Inflammatory macrophage treated with lipopolysaccharide for 1 hour (primary cell): Measurements from ENCODE around the gene OR10R2.

Experiments
- DNase-seq, 2 donors: peaks; one replicate each; pipeline ENCODE4 v3.0.0-alpha.2; 2020 to 2022

OR10R2 gene, protein sequence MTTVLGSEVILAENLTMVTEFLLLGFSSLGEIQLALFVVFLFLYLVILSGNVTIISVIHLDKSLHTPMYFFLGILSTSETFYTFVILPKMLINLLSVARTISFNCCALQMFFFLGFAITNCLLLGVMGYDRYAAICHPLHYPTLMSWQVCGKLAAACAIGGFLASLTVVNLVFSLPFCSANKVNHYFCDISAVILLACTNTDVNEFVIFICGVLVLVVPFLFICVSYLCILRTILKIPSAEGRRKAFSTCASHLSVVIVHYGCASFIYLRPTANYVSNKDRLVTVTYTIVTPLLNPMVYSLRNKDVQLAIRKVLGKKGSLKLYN

DNA sequence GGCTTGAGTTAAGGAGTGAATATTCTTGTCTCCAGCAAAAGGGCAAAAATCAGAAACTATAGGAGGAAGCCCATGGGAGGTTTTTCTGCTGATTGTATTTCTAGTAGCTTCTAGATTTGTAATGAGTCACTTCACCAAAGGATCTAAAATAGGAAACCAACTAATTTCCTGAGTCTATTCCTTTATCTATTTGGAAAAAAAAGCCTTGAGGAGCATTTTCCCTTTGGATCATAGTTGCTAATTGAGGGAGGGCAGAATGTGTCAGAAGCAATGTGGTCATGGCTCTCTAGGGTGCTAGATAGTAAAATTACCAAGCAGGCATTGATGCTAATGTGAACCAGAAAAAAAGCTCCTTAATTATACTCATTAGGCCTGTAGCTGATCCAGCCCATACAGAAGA lies at the start of gene OR10R2:
Gene OR10R2 (plus strand): TSS at position 301 of the 400 bp plus-strand sequence. CDS start 106 bp downstream, outside the sequence.
- no peak for DNase-seq

DNA sequence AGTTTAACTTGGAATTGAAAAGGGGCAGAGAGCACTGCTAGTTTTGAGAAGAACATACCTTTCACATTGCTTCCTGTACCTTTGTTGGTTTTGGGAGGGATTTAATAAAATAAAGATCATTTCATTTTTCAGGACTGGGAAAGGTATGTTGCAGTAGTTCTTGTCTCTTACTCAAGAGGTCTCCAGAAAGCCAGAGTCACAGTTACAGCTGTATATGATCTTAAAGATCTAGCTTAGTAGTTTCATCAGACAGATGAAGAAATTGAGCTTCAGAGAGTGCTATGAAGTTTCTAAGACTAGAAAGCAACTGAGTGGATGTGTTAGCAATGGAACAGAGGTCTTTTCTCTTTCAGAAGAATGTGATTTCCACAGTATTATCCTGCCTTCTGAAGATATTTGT lies 47.0 kb upstream of the OR10R2 start:
- DNase-seq = peak in 1 of 2 donors; percentile 14

DNA sequence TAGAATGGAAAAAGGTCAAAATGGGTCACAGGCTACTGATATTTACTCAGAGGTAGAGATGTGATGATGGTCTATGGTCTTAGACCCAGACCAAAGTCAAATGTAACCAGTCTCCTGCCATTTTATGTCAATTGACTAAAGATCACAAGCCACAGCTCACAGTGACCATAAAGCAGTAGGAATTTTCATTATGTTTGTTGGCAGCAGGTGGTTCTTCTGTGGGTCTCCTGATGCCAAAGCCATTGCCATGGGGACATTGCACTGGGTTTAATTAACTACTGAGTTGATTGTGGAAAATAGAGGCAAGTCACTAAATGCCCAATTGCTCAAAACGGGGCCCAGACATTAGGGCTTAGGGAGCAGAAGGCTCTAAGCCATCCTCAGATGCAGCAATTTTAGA lies 45.9 kb upstream of the OR10R2 start, which contains the start of gene OR10K2:
Gene OR10K2 (minus strand): TSS at position 101 of the 400 bp plus-strand sequence. CDS start 5,371 bp downstream, outside the sequence.
- no peak for DNase-seq

DNA sequence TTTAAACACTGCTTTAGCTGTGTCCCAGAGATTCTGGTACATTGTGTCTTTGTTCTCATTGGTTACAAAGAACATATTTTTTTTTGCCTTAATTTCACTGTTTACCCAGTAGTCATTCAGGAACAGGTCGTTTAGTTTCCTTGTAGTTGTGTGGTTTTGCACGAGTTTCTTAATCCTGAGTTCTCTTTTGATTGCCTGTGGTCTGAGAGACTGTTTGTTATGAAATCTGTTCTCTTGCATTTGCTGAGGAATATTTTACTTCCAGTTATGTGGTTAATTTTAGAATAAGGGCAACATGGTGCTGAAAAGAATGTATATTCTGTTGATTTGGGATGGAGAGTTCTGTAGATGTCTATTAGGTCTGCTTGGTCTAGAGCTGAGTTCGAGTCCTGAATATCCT lies 41.9 kb upstream of the OR10R2 start:
- DNase-seq = peak; percentile 60 to 64

DNA sequence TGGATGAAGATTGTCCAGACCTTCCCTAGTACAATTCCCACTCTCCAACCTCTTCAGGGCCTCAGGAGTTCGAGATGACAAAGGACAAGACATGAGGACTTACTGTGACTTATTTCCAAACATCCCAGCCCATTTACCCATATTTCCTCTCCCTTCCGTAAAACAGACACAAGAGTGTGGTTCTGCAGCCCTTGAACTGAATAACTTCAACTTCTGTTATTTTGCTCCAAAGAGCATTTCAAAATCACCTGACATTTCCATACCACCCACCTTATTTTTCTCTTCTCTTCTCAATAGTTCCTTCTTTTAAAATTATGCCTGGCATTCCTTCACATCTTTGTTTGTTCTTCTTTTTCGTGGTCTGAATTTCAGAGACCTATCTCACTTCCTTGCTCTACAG lies 37.3 kb upstream of the OR10R2 start:
- peak; percentile 38 to 58 for DNase-seq

DNA sequence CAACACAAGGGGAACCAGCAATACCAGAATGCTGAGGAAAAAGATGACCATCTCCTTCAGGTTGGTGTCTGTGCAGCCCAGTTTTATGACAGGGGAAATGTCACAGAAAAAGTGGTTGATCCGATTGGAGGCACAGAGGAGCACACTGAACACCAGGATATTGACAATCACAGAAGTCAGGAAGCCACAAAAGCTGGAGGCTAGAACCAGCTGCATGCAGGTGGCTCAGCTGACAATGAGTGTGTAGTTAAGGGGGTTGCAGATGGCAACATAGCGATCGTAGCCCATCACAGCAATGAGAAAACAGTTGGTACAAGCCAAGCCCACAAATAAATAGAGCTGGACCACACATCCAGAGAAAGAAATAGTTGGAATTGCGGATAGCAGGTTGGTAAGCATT lies 26.6 kb upstream of the OR10R2 start:
- DNase-seq = no peak

DNA sequence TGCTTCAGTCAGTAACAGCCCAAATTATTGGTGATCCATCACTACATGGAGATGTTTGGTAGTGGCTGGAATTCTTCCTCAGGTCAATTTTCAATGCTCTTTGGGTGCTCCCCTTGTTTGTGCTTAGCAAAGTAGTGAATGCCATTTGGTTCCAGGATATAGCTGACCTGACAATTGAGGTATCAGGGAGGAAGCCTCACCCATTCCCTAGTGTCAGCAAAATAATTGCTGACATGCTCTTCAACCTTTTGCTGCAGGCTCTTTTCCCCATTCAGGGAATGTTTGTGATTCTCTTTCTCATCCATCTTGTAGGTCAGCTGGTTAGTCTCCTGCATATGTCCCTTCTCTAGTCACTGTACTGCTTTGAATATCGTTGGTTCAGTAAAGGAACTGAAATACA lies 17.5 kb upstream of the OR10R2 start:
- DNase-seq = no peak

DNA sequence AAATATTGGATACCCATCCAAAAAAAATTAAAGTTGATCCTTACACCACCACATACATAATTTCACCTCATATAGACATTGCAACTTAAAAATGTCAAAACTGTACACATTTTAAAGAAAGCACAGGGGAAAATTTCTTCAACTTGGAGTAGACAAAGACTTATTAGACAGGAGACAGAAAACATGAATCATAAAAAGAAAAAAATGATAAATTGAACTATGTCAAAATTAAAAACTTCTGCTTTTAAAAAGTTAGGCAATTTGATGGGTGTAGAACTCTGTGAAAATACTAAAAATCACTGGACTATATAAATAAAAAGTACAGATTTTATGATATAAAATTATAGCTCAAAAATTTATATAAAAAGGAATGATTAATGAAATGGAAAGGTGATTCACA lies 14.8 kb upstream of the OR10R2 start:
- peak; percentile 33 to 35 for DNase-seq

DNA sequence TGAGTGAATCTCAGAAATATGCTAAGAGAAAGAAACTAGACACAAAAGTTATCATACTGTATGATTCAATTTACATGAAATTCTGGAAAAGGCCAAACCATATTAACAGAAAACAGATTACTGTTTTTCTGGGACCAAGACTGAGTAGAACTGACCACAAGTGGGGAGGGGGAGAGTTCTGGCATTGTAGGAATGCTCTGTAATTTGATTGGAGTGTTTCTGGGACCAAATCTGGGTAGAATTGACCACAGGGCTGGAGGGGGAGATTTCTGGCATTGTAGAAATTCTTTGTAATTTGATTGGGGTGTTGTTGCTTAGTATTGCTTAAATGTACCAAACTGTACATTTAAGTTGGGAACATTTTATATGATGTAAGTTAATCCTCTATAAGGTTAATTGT lies 13.8 kb upstream of the OR10R2 start:
- no peak for DNase-seq

DNA sequence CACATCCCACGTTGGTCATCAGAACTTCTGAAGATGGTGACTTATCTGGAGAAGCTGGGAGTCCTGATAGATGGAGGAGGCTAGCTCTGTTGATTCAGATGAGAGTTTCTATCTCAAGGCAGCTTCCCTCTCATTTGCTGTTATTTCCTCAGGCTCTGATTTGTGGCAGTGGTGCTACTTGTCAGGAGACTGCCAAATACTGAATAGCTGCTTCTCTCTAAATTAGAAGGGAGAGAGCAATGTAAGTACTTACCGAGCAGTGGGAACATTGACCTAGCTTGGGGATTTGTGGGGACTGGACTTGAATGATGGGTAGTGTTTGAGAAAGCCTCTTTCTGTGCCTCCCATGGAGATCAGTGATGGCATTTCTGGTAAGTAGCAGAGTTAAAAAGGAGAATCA lies 10.5 kb upstream of the OR10R2 start, which contains the start of gene OR10K1:
Gene OR10K1 (plus strand): TSS at position 301 of the 400 bp plus-strand sequence. CDS start 3,728 bp downstream, outside the sequence.
- DNase-seq = no peak

DNA sequence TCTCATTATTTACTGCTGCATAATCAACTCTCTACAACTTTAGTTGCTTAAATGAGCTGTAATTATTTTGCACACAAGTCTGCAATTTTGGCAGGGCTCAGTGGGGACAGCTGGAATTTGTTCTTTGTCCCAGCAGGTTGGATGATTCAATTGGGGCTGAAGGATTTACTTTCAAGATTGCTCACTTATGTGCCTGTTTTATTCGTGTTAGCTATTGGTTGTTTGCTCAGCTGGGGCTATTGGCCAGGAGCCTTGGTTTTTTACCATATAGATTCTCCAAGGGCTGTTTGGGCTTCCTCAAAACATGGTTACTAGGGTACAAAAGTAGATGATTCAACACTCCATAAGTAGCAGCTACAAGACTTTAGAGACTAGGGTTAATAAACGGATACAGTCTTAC lies 13.4 kb downstream of the OR10R2 start:
- DNase-seq = no peak

DNA sequence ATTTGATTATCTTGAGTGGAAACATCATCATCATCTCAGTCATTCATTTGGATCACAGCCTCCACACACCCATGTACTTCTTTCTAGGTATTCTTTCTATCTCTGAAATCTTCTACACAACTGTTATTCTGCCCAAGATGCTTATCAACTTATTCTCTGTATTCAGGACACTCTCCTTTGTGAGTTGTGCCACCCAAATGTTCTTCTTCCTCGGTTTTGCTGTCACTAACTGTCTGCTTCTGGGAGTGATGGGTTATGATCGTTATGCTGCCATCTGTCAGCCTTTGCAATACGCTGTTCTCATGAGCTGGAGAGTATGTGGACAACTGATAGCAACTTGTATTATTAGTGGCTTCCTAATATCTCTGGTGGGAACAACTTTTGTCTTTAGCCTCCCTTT lies 19.3 kb downstream of the OR10R2 start:
- no peak for DNase-seq

DNA sequence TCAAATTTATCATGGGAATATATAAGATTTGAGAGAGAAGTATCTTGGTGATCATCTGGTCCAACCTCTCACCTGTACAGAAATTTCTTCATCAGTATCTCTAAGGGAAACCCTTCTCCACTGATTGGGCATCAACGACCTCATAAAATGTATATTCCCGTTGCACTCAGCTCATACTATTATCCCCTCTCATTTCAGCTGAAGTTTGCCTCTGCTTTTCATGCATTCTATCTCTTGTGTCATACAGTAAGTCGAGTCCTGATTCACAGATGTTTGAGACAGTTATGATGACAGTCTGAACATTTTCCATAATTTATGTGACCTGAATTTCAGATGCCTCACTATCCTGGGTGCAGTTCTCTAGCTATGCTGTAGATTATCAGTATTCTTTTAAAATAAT lies 21.0 kb downstream of the OR10R2 start:
- DNase-seq = no peak

DNA sequence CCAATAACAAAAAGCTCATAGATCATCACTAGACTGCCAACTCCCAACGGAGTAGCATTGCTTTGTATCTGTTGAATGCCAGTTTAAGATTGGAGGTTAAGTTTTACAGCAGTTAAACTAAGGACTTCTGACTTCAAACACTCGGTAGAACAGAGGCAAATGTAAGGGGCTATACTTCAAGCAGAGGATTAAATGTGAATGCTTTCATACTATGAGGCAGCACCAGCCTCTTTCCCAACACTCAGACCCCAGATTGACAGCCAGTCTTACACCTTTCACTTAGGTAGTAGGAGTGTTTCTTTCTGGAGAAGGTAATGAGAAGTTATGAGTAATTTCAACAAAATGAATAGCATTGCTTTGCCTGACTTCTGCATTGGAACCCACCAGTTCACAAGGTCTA lies 22.8 kb downstream of the OR10R2 start:
- no peak for DNase-seq

DNA sequence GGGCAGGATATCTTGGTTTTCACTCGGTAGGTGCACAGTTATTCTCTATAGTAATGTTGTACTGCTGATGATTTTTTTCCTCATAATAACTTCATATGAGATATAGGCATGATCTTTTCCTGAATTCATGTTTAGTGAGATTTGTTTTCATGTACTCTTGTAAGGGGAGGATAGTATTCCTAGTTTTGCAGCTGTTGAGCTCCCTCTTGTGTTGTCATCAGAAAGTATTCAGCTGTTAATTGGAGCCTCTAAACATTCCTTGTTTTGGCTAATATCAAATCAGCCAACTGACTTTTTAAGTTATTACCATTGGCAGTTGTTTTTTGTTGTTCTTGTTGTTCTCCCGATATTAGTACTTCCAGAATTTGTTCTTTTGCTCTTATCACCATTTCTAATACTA lies 24.4 kb downstream of the OR10R2 start:
- DNase-seq = peak; percentile 33 to 65

DNA sequence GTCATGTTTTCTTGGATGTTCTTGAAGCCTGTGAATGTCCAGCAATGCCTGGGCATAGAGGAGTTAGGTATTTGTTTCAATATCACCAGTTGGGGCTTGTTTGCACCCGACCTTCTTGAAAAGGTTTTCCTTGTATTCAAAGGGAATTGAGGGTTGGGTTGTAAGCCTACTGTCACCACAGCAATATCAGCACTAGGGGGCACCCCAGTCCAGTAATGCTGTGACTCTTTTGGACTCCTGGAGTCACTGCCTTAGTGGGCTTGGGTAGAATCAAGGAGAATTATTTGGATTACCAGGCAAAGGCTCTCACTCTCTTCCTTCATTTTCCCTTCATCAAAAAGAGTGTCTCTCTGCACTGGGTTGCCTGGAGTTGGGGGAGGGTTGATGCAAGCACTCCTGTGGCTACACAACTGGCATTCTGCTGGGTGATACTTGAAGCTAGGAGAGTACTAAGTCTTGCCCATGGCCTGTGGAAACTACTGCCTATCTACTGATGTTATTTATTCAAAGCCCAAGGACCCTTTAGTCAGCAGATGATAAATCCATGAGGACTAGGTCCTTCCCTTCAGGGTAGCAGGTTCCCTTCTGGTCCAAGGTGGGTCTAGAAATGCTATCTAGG lies 34.5 kb downstream of the OR10R2 start:
- peak; percentile 36 to 83 for DNase-seq

DNA sequence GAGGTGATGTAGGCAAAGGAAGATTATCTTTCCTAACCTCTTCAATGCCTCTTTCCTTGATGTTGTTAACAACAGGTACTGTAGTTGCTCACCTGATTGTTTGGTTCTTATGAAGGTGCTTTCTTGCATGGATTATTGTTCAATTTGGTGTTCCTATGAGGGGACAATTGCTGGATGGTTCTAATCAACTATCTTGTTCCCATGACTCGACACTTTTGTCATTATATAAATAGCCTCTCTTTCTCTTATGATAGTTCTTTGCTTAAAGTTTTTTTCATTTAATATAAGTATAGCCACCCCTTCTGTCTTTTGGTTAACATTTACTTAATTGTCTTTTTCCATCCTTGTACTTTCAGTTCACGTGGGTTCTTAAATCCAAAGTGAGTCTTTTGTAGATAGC lies 35.5 kb downstream of the OR10R2 start:
- no peak for DNase-seq

DNA sequence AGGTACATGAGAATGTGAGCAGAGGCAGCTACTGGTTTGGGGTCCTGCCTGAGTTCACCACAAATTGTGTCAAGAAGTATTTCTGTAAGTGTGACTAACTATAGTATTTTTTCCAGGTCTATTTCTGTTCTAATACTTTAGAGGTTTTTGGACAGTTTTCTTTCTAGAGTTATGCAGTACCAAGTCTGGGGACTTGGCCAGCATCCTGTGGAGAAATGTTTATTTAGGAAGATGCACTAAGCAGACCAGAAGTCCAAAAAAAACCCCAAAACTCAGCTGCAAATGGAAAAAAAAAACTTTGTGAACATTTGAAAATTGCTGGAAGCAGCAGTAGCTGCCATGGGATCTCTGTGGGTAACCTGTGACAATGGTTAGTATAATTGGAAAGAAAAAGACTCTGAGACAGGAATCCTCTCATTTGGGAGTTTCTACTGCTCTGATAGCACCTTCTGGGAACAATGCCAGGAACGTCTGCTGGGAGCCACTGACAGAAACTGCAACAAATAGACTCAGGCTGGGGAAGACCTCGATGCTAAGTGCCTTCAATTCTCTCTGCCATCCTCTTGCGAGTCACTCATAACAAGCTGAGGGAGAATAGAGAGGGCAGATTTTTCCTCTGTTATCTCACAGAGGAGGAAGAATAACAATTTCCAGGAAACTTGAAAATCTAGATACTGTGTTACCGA lies 37.6 kb downstream of the OR10R2 start:
- DNase-seq = no peak

DNA sequence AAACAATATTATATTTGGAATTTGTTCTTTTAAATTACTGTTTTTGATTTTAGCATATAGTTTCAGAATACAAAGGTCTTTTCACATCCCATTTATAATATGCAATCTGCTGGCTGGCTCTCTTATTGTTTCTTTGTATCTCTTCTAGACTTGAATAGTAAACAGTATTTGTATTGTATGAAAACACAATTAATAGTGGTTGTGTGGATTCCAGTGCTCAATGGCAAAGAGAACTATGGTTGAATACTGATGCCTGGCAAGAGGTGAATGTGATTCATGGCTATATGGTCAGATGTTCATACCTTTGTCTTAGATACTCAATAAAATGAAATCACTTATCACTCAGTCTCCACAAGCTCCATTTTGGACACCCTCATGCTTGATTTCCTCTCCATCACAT lies 44.9 kb downstream of the OR10R2 start:
- no peak for DNase-seq

DNA sequence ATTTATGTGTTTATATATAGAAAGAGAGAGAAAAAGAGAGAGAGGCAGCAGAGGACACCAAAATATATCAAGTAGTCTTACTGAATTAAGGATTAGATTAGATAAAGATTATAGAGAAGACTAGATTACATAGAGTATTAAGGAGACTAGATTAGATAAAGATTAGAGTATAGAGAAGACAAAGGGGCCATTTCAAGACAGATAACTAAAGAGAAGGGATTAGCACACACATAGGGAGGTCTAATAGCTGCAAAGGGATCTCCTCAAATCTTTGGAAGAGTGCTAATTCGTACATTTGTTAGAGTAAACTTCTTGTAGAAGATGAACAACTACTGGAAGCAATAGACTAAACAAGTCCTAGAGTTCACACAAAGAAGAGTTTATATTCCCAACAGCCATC lies 48.0 kb downstream of the OR10R2 start:
- no peak for DNase-seq

DNA sequence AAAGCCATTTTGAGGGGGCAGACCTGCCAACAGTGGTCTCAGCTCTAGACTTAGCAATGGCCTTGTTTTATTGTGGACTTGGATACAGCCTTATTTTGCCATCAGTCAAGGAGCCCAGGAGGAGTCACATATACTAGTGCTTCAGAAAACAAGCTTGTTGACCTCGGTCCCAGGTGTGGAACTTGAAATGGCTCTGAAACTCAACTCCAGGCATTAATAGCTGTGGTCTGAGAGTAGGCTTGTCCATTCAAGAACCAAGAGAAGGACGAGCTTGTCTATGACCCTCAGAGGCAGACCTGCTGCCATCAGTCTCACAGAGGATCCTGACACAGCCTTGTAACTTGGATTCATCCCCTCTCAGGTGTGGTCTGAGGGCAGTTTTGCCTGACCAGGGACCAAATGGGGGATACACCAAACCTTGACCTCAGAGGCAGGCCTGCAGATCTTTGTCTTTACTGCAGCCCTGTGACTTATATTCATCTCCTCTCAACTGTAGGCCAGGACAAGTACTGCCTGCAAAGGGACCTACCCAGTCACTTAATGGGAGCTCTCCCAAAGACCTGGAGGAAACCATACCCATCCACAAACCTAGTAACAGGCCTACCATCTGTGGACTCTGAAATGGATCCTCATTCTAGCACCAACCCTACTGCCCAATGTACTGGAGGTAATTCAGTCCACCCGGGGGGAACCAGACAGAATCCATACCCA lies 49.1 kb downstream of the OR10R2 start:
- no peak for DNase-seq

DNA sequence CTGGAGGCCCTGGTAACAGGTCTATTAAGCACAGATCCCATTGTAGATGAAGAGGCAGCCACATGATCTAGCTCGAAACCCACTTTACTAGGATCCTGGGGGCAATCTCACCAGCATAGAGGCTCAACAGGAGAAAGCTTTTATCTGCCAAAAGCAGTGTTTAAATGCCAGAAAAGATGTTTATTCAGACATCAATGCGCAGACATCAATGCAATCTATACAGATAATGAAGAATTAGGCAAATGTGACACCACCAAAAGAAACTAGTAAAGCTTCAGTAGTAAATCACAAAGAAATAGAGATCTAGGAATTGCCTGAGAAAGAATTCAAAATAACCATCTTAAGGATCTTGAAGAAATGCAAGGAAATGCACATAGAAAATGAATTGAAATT lies 49.6 kb downstream of the OR10R2 start:
- DNase-seq = no peak

DNA sequence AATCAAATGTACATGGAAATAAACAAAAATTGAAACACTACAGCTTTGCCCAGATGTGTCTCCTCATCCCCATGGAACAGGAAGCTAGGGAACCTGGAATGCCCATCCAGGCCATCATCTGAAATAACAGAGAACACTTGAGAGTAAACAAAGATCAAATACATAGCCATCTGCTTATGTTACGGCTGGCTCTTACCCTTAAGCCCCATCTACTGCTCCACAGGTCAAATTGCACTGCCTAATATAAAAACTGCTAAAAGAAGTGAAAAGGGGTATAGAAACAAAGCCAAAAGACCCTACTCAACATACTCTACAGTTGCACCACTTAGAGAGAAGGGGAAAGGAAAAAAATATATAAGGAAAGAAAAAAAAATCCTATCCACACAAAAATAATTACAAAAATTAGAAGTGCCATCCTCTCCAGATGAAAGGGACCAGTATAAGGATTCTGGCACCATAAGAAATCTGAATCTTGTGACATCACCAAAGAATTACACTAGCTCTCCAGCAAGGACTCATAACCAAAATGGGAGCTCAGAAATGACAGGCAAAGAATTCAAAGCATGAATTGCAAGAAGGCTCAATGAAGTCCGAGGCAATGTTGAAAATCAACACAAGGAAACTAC lies 55.3 kb downstream of the OR10R2 start:
- DNase-seq = peak in 1 of 2 donors; percentile 43
